ENCODE data around the gene CAMK1D.

Gene CAMK1D

GRCh38 chr10:12589791-12590190 is 240.4 kb downstream of the CAMK1D start:
- Histone ChIP-seq H4K20me1 (ENCODE audit: insufficient read depth) (no peaks in the 10 kb centered on the region), H3K9ac (no peak overlapping the region), H3K79me2 (ENCODE audit: insufficient read depth, low read depth) (no peaks in the 10 kb centered on the region), H3K4me1 (ENCODE audit: low read depth, poor library complexity, severe bottlenecking) (no peaks in the 10 kb centered on the region), H2AFZ (ENCODE audit: low read depth) (no peak overlapping the region), H3K36me3 (ENCODE audit: insufficient read depth) (no peaks in the 10 kb centered on the region), H3K4me2 (no peak overlapping the region), H3K27ac (no peak overlapping the region), H3K4me3 (IDR thresholded peaks at IDR 0.05; ENCODE audit: insufficient read depth, low read depth, low read length) (no peak overlapping the region), H3K27me3 (ENCODE audit: insufficient read depth, low read depth) (no peaks in the 10 kb centered on the region)
- no peak for TF ChIP-seq CTCF (conservative IDR thresholded peaks at IDR 0.05; ENCODE audit: low read depth, low read length)

- H3K36me3 ChIP-seq (ENCODE audit: insufficient read depth): no peaks in the 10 kb centered on the region
- no peak for TF ChIP-seq CTCF (conservative IDR thresholded peaks at IDR 0.05; ENCODE audit: low read depth, low read length)
- H3K79me2 ChIP-seq (ENCODE audit: insufficient read depth, low read depth): no peaks in the 10 kb centered on the region
- no peaks in the 10 kb centered on the region for H4K20me1 ChIP-seq (ENCODE audit: insufficient read depth)
- H3K4me3 ChIP-seq (IDR thresholded peaks at IDR 0.05; ENCODE audit: insufficient read depth, low read depth, low read length): no peak overlapping the region
- no peak overlapping the region for H3K9ac ChIP-seq
- H2AFZ ChIP-seq (ENCODE audit: low read depth): no peak overlapping the region
- H3K4me2 ChIP-seq: no peak overlapping the region
- no peaks in the 10 kb centered on the region for H3K27me3 ChIP-seq (ENCODE audit: insufficient read depth, low read depth)
- H3K4me1 ChIP-seq (ENCODE audit: low read depth, poor library complexity, severe bottlenecking): no peaks in the 10 kb centered on the region
- H3K27ac ChIP-seq: no peak overlapping the region
Observed at GRCh38 chr10:12590675-12591659, 241.6 kb downstream of the CAMK1D start.

GRCh38 chr10:12592967-12593366 is 243.6 kb downstream of the CAMK1D start:
- H3K9ac ChIP-seq: no peak overlapping the region
- H3K27me3 ChIP-seq (ENCODE audit: insufficient read depth, low read depth): no peaks in the 10 kb centered on the region
- no peaks in the 10 kb centered on the region for H3K79me2 ChIP-seq (ENCODE audit: insufficient read depth, low read depth)
- no peak for TF ChIP-seq CTCF (conservative IDR thresholded peaks at IDR 0.05; ENCODE audit: low read depth, low read length)
- no peak overlapping the region for H3K27ac ChIP-seq
- H3K4me1 ChIP-seq (ENCODE audit: low read depth, poor library complexity, severe bottlenecking): peaks cover 6% of the 10 kb centered on the region
- H3K4me2 ChIP-seq: no peak overlapping the region
- no peaks in the 10 kb centered on the region for H3K36me3 ChIP-seq (ENCODE audit: insufficient read depth)
- H4K20me1 ChIP-seq (ENCODE audit: insufficient read depth): no peaks in the 10 kb centered on the region
- H2AFZ ChIP-seq (ENCODE audit: low read depth): no peak overlapping the region
- H3K4me3 ChIP-seq (IDR thresholded peaks at IDR 0.05; ENCODE audit: insufficient read depth, low read depth, low read length): no peak overlapping the region

GRCh38 chr10:12594448-12594944 is 245.1 kb downstream of the CAMK1D start:
- no peaks in the 10 kb centered on the region for H3K79me2 ChIP-seq (ENCODE audit: insufficient read depth, low read depth)
- no peak for TF ChIP-seq CTCF (conservative IDR thresholded peaks at IDR 0.05; ENCODE audit: low read depth, low read length)

More at GRCh38 chr10:12594448-12594944, 245.1 kb downstream of the CAMK1D start:
- H3K36me3 ChIP-seq (ENCODE audit: insufficient read depth): no peaks in the 10 kb centered on the region
- no peaks in the 10 kb centered on the region for H4K20me1 ChIP-seq (ENCODE audit: insufficient read depth)
- H3K4me2 ChIP-seq: no peak overlapping the region
- no peak overlapping the region for H3K4me3 ChIP-seq (IDR thresholded peaks at IDR 0.05; ENCODE audit: insufficient read depth, low read depth, low read length)
- H2AFZ ChIP-seq (ENCODE audit: low read depth): no peak overlapping the region
- no peak overlapping the region for H3K27ac ChIP-seq
- no peak overlapping the region for H3K9ac ChIP-seq
- H3K4me1 ChIP-seq (ENCODE audit: low read depth, poor library complexity, severe bottlenecking): peaks cover 6% of the 10 kb centered on the region
- H3K27me3 ChIP-seq (ENCODE audit: insufficient read depth, low read depth): no peaks in the 10 kb centered on the region
